Hepatocyte (in vitro differentiated cells): Measurements from ENCODE around the gene TXNRD2.

ENCODE experiments used
- CTCF ChIP-seq: fragments of 200-600 bp; sonication (generic); IDR thresholded peaks from 2 replicates; pipeline ENCODE4 v1.5.1; 2016; ENCODE audit warnings: antibody characterized with exemption, mild to moderate bottlenecking; ENCODE audit not compliant: poor library complexity
- EZH2 ChIP-seq: fragments of 200-600 bp; sonication (generic); IDR thresholded peaks from 2 replicates; pipeline ENCODE4 v1.6.1; 2016; ENCODE audit warnings: antibody characterized with exemption, mild to moderate bottlenecking, borderline replicate concordance

- TF ChIP-seq CTCF (no peak), EZH2 (no peak)
These were observed 65.2 kb downstream of the TXNRD2 start for GRCh38 chr22:19876314-19876940.
